ENCODE data around the gene TEX50. TPM values are rescaled to one million over a fixed set of nuclear protein-coding genes. Genes with fewer than 3 reads are reported as not detected.
"Not testable (repeated sequence)": the region's sequence is repeated elsewhere in the genome, so short reads cannot be mapped to it uniquely, and the experiment has no call there.

The TEX50 gene
- total RNA-seq, 1 donor from 2014 or later, result not detected

DNA sequence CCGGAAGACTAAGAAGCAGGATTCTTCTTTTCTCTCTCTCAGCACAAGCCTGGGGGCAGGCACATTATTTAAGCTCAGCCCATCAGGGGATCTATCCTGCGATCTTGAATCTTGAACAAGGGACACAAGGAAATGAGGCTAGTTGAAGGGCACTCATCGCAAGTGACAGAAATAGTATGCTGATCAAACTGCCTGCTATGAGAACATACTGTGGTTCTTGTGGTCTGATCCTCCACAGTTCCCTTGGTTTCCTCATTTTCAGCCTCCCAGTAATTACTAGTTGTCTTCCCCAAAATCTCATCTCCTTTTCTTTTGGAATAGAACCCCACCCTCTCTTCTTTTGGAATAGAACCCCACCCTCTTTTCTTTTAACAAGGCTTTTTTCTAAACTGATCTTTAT lies 28.0 kb downstream of the TEX50 start:
- DNase-seq (ENCODE audit: low spot score), result no peak

DNA sequence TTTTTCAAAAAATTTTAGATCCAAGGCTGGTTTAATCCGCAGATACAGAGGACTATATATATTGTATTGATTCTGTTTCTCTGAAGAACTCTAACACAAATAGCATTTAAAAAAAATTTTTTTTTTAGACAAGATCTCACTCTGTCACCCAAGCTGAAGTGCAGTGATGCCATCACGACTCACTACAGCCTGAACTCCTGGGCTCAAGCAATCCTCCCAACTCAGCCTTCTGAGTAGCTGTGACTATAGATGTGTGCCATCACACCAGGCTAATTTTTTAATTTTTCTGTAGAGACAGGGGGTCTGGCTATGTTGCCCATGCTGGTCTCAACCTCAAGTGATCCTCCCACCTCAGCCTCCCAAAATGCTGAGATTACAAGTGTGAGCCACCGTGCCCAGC lies 31.5 kb downstream of the TEX50 start:
- no peak for DNase-seq (ENCODE audit: low spot score)

DNA sequence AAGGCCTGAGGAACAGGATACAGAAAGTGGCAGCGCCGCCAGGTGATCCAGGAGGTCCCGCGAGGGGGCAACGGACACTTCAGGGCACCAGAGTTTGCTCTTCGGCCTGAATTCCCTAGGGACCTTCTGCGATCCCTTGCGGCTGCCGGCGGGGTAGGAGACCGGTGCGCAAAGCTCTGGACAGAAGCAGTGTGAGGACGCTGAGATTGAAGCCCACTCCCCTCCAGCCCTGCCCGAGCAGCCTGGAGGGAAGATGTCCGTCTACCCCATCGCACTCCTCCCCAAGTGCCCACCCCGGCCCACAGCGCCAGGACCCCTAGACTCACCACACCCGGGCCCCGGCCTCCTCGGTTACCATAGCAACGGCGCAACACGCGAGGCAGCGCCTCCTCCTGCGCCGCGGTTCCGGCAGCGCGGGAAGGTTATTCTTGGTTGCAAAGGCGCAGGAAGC lies 34.4 kb downstream of the TEX50 start, which contains the start of gene ANKRD45:
Gene ANKRD45 (minus strand): TSS at position 361 of the 451 bp plus-strand sequence. CDS start 10,433 bp downstream, outside the sequence.
- no peak for DNase-seq (ENCODE audit: low spot score)

DNA sequence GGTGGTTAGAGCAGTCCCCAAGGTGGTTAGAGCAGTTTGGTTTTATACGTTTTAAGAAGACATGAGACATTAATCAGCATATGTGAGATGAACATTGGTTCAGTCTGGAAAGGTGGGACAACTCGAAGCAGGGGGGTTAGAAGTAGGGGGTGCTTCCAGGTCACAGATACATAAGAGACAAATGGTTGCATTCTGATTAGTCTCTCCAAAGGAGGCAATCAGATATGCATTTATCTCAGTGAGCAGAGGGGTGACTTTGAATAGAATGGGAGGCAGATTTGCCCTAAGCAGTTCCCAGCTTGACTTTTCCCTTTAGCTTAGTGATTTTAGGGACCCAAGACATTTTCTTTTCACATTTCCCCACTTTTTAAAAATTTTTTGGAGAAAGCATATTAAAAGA lies 39.4 kb downstream of the TEX50 start:
- DNase-seq (ENCODE audit: low spot score), result not testable (repeated sequence)

DNA sequence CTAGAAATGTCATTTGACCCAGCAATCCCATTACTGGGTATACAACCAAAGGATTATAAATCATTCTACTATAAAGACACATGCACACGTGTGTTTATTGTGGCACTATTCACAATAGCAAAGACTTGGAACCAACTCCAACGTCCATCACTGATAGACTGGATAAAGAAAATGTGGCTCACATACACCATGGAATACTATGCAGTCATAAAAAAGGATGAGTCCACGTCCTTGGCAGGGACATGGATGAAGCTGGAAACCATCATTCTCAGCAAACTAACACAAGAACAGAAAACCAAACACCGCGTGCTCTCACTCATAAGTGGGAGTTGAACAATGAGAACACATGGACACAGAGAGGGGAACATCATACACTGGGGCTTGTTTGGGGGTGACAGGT lies 45.0 kb downstream of the TEX50 start:
- DNase-seq (ENCODE audit: low spot score), result not testable (repeated sequence)

DNA sequence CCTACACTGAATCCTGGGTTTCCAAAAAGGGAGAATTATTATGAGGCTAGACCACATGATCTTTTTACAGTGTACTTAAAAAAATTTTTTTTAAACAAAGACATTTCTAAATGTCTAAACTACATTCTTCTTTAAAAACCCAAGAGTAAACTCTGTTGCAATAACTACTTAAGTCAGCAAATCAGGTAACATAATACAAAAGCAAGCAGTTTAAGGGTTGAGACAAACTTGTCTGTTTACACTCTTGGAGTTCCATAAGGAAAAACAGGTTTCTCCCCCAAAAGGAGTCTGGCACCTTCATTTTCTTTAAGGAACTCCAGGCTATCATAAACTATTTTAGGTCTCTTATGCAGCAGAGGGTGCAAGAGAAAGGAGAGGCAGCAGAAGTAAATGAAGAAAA lies 47.0 kb downstream of the TEX50 start:
- DNase-seq (ENCODE audit: low spot score), result no peak

DNA sequence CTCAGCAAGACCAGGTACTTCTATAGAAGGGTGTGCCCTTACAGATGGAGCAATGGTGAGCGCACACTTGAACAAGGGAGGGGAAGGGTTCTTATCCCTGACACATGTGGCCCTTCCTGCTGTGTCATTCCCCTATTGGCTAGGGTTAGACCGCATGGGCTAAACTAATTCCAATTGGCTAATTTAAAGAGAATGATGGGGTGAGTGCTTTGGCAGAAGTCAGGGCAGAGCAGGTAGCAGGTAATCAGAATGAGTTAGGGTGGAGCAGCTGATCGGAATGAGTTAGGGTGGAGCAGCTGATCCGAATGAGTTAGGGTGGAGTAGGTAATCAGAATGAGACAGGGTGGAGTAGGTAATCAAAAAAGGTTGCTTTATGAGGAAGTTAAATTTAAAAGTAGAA lies 48.7 kb downstream of the TEX50 start:
- not testable (repeated sequence) for DNase-seq (ENCODE audit: low spot score)

DNA sequence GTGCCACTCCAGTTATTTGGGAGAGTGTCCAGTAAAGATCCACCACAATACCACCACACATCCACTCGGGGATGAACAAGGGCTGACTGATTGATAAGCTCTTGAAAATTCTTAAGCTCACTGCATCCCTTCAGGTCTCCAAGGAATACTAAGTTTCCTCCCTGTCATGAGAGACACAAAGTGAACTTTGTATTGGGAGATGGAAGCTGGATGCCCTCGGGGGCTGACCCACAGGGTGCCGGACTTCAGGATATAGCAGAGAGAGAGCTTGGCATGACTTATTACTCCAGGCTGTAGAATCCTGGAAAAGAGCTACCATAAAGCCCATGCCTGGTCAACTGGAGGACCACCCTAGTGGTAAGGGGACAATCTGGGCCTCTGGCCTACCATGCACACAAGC lies 50.0 kb downstream of the TEX50 start:
- DNase-seq (ENCODE audit: low spot score), result not testable (repeated sequence)

Other genes starting within 250 kb of the TEX50 start
- gene PRDX6, start 158.0 kb upstream of the TEX50 start, total RNA-seq, result 146 TPM
- gene SLC9C2, start 32.3 kb upstream of the TEX50 start, total RNA-seq, result not detected
- 0.69 TPM for gene ANKRD45, start 34.5 kb downstream of the TEX50 start, total RNA-seq
- gene KLHL20, start 79.6 kb downstream of the TEX50 start, total RNA-seq, result 19.6 TPM
- 16.9 TPM for gene DARS2, start 189.3 kb downstream of the TEX50 start, total RNA-seq
- 5.5 TPM for gene CENPL, start 189.5 kb downstream of the TEX50 start, total RNA-seq
- gene GAS5, start 232.7 kb downstream of the TEX50 start, total RNA-seq, result 234 TPM
- 13.0 TPM for gene ZBTB37, start 233.0 kb downstream of the TEX50 start, total RNA-seq

Data from mucosa of gallbladder (tissue), 1 donor.